NCI-H446 treated with DMSO at 0.1 percent for 48 hours (cell line): ENCODE measurements around the gene VAMP2.

Source experiments
- DNase-seq: peaks from one replicate; lab custom pipeline; 2025; lab: John Stamatoyannopoulos, UW

VAMP2 gene

DNA sequence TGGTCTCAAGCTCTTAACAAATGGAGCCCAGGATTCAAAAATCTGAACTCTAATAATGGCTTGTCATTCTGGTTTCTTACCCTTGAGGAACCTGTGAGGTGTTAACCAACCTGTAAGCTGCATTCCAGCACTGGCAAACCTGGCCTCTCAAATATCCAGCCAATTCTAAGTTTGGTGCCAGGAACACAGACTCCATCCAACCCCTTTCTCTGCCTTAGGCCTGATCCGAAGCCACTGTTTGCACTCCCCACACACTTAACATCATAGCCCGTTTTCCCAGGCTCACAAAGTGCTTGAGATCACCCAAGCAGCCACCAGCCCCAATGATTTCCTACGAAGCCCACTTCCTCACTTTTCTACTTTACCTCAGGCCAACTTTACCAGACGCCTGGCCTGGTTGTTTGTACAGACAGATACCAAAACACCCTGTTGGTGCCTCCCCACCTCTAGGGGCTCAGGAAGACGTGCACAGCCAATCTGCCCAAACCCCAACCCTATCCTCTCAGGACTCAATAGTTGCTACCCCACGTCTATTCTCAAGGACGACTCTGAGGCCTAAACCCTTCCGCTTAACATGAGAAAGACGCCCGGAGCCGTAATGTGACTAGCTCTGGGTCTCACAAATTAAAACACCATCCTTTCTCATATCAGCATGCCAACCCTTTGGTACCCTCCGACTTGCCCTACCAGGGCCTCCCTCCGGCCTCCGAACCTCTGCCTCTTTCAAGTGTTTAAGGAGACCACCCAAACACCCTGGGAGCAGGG, 7.3 kb downstream of the VAMP2 start:
- DNase-seq = no peak

DNA sequence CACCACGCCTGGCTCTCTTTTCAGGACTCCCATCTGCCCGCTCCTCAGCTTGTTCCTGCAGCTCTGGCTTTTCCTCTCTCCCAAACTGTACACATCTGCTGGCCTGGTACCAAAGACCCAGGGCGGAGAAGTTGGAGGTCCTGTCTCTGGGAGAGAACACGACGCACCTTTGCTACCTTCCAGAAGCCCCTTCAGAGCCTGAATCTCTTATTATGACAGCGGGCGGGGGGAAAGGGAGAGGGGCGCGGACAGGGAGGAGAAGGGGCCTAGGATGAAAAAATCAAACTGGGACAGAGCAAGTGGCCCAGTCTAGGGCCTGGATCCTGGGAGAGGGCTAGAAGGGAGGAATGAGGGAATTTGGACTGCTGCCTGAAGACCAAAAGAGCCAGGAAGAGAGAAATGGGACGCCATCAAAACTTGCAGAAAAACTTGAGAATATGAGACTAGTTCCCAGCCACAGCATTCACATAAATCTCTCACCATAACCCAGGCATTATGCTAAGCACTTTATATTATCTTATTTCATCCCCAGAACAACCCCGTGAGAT, 8.1 kb downstream of the VAMP2 start:
- DNase-seq = no peak

DNA sequence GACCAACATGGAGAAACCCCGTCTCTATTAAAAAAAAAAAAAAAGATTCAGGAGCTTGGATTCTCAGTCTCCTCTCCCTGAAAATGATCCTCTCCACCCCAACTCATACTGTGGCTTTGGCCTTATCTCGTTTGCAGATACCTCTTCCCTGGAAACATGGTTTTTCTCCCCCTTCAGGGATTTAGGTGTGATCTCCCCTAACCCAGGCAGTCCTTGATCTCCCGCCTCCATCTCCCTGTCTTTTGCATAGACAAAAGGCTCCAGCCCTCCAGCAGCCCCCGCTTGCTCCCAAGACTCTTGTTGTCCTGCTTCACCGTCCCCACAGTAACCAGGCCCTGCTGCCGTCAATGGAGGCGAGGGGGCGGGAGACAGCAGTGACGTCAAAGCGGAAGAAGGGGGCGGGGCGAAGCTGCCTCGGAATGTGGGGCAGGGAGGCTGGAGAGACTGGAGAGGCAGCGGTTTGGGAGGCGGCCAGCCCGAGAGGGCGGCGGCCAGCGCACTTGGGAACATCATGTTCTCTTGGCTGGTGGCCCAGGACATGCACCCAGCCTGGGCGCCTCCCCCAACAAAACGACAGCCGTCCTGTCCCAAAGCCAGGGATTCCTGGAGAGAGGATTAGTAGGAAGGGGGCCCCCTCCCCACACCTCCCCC, 8.7 kb downstream of the VAMP2 start:
- DNase-seq = peak; percentile 90

DNA sequence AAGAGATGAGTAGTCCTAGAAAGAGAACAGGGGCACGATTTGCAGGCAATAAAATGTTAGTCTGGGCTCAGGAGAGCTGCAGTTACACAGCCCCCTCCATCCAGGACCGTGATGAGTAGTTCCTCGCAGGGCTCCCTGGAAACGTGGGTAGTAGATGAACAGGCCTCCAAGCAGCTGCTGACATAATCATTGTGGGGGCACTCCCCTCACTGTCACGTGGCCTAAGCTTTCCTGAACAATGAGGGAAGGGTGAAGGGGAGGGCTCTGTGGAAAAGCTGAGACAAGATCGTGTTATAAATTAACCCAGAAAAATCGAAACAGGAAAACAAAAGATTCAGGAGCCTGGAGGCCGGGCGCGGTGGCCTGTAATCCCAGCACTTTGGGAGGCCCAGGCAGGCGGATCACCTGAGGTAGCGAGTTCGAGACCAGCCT, 9.2 kb downstream of the VAMP2 start:
- no peak for DNase-seq

DNA sequence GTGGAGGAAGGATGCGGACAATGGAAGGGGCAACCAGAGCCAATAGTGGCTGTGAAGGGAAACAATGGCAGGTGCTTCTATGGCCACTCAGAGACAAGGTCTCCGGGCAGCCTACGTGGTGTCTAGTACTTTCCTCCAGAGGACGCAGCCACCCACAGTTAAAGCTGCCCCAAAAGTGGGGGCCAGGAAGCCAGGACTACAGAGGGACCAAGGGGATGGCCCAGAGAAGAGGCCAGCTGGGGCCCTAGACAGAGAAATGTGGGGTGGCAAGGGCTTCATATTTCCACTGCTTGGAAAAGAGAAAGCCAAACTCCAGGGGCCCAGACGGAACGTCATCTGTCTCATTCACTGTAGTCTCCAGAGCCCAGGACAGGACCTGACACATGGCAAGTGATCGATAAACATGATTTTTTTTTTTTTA, 9.7 kb downstream of the VAMP2 start:
- DNase-seq = no peak

DNA sequence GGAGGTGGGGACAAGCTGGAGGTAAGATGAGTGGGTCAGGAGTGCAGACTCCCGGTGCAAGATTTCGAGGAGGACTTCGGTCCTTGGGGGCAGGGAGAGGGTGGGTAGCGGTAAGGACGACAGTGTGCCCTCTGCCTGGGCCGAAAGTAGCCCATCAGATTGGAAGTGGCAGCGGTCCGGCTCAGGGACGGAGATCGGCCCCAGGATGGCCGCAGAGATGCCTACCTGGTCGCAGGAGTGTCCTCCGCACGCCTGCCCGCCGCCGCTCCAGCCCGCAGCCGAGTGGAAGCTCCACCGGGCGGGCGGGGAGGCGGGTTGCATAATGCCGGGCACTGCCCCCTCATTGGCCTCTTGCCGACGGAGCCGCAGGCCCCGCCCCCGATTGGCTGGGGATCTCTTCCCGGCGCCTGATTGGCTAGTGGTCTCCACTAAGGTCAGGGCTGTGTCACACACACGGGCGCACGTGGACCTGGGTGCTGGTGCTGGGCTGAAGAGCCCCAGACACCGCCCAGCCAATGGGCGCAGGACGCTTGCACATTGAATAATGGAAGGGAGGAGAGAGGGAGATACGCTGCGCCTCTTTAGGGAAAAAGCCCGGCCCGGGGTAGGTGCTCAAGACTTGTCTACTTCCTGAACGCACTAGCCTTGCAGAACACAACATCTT, 10.5 kb downstream of the VAMP2 start, which contains the start of gene PER1:
TSS of gene PER1 (minus strand) at position 293 of the 664 bp plus-strand sequence. CDS start 1,698 bp downstream, outside the sequence.
- no peak for DNase-seq

DNA sequence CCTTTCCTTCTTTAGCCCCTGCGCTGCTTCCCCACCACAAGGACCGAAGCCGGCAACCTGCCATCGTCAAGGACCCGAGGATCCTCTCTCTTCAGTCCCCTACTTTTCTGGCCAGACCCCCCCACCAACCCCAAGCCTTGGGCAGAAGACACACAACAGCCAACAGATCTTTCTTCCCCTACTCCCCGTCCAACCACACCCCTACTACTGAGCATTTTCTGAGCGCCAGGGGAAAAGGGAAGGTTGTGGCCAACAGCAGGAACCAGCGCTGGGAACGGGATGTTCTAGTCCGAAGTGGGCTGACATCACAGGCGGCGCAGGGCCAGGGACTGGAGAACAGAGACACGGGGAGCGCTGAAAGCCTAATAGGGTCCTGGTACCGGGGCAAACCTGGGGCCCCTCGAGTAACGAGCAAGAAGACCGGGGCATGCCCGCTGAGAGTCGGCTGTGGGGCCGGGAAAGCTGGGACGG, 11.1 kb downstream of the VAMP2 start:
- no peak for DNase-seq

DNA sequence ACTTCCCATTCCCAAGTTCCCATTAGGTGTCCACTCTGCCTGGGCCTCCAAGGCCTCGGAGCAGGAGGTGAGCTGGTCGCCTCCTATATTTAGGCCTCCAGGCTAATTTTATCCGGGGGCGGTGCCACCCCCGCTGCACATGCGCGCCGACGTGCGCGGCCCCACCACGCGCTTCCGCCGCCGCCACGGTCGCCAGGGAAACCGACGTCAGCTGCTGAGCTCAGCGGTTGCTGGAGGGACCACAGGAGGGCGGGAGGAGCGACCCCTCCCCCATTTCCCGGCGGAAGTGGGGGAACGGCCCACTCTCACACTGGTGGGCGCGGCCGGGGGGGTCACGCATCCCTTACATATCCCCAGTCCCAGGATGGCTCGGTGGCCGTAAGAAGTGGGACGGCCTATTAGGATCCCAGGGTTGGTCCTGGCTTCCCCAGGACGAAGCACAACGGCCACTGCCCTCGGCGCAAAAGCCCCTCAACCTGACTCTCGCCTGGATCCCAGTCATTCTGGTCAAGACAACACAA, 11.6 kb downstream of the VAMP2 start:
- no peak for DNase-seq

DNA sequence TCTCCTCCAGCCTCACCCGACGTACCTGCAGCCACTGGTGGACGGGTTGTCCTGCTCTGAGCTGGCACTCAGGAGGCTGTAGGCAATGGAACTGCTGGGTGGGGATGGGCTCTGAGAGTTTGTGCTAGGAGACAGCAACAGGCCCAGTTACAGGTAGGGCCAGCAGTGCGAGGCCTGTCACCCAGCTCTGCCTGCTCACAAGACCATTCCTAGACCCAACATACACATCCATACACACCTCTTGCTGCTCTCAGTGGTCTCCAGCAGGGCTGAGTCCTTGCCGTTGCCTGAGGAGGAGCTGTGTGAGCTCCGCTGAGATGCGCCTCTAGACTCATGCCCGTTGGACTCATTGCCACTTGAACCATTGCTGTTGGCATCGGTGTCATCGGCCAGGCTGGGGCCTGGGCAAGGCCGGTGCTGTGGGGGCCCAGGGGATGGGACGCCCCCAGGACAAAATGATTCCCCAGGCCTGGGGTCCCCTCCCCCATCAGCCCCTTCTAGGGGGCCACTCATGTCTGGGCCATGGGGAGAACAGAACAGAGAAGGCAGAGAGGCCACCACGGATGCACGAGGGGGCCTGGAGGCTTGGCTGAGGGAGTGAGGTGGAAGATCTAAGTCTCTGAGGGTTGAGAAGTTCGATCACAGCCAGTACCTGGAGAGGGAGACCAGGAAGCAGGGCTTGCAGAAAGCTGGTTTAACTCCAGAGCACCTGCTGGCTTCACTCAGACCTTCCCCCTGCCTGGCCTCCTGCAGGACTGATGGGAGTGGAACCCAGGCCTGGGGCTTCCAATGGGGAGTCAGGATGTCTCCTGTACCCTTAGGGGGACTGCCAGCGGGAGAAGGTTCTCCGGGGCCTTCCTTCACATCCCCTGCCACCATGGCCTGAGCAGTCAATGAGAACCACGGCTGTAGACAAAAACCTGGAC, 12.3 kb downstream of the VAMP2 start:
- DNase-seq = no peak

DNA sequence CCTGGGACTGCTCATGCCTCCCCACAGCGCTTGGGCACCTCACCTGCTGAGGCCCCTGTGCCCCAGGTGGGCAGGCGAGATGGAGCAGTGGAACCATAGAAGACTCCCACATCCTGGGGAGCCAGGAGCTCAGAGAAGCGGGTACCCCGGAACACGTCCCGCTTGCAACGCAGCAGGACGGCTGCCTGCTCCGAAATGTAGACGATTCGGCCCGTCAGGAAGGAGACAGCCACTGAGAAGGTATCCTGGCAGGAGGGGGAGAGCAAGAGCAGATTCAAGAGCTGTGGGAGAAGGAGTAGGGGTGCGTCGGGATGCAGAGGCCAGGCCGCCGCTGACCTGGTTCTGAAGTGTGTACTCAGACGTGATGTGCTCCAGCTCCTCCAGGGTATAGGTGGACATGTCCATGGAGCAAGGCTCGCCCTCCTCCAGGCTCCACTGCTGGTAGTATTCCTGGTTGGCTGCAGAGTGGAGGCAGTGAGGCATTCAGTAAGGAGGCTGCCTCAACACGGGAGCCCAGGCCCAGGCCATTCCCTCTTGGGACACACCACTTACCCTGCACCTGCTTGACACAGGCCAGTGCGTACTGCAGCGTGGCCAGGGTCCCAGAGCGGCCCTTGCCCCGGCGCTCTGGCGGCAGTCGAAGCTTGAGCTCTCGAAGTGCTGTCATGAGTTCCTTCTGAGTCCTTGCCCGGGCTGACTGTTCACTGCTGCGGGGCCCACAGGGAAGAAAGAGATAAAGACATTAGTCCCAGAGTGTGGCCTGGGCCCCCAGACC, 13.1 kb downstream of the VAMP2 start:
- DNase-seq = no peak

DNA sequence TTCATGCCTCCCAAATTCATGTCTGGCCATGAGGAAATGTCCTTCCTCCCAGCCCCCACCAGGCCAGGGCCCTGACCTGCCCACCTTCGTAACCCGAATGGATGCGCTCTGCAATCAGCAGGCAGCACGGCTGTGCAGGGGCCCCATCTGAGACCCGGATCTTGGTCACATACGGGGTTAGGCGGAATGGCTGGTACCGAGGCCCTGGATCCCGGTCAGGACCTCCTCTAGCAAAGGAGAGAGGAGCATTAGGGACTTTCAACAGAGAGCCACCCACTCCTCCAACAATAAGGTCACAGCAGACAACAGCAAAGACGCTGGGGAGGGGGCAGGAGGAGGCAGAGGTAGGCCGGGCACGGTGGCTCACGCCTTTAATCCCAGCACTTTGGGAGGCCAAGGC, 14.2 kb downstream of the VAMP2 start:
- DNase-seq = no peak

DNA sequence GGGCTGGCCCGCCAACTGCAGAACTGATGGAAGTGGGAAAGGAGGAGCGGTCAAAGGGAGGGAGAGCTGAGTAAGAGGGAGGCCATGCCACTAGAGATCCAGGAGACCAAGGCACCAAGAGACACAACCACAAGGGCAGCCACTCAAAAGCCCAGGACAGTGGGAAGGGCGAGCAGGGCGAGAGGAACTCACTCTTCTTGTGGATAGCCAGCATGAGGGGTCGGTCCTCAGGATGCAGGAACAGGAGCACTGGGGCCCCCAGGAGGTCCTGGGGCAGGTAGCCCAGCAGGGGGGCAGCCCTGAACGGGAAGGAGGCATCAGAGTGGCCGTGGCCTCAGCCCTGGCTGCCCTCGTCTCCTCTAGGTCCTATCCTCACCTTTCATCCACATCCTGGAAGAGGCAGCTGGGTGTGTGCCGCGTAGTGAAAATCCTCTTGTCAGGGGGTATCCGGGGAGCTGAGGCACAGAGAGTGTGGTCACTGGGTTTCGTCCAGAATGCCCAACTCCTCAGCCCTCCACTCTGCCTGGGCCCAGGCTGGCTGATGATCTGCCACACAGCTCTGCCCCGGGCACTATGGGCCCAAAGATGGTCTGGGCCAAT, 14.8 kb downstream of the VAMP2 start:
- no peak for DNase-seq

DNA sequence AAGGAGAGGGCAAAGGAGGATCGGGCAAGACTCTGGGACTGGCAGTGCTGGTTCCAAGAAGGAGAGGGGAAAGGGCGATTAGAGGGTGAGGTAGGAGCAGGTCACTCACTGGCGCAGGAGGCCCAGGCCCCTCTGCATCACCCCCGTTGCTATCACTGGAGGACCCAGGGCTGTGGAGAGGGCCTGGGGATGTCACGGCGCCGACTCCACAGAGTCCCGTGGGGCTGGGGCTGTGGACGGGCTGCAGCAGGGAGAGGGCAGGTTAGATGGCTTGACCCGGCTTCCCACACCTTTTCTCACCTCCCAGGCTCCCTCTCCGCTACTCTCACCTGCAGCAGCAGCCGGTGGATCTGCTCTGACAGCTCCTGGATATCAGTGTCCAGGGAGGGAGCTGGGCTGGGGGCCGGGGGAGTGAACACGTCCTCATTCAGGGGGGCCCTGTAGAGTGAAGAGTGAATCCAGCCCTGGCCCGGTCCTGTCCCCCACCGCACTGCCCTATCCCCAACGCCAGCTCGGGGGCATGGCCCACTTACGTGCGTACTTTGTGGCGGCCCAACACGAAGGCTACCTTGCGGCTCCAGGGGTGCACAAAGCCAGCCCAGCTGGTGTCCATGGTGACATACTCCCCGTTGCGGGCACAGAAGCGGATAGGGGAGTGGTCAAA, 15.5 kb downstream of the VAMP2 start:
- no peak for DNase-seq

DNA sequence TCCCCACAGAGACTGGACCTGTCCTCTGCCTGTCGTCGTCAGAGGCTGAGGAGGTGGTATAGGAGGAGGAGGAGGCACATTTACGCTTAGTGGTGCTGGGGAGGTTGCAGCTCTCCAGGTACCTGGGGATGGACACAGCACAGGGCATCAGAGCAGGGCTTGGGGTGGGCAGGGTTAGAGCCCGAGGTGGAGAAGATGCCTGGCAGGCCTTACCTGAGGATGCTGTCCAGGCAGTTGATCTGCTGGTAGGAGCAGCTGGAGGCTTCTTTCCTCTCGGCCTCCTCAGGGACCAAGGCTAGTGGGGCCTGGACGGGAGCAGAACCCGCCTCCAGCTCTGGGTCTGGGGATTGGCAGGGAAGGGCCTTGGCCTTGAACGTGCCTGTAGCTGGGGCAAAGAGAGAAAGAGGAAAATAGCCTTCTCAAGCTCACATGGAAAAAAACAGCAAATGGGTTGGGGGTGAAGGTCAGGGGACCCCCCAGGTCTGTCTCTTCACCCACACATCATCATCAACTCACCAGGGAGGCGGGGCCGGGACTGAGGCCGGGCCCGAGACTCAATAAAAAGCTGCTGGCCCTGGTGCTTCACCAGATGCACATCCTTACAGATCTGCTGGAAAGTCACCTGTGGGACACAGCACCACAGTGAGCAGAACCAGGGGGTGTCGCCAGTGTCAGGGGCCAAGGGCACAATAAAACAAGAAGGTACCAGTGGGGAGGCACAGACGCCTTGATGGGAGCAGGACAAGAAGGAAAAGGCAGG, 16.2 kb downstream of the VAMP2 start:
- no peak for DNase-seq

DNA sequence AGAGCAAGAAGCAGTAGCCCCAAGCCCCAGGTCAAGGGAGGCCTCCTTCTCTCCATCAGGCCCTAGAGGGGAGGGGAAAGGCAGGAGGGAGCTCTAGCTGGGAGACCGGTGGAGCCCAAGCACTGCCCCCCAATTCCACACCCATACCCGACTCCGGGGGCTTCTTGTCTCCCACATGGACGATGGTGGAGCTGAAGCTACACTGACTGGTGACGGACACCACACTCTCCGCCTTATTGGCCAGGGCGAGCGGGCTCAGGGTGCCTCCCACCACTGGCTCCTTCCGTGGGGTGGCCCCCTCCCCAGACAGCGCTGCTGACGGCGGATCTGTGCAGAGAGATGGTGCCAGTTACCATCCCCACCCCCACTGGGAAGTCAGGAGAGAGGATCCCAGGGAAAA, 16.9 kb downstream of the VAMP2 start:
- DNase-seq = no peak

DNA sequence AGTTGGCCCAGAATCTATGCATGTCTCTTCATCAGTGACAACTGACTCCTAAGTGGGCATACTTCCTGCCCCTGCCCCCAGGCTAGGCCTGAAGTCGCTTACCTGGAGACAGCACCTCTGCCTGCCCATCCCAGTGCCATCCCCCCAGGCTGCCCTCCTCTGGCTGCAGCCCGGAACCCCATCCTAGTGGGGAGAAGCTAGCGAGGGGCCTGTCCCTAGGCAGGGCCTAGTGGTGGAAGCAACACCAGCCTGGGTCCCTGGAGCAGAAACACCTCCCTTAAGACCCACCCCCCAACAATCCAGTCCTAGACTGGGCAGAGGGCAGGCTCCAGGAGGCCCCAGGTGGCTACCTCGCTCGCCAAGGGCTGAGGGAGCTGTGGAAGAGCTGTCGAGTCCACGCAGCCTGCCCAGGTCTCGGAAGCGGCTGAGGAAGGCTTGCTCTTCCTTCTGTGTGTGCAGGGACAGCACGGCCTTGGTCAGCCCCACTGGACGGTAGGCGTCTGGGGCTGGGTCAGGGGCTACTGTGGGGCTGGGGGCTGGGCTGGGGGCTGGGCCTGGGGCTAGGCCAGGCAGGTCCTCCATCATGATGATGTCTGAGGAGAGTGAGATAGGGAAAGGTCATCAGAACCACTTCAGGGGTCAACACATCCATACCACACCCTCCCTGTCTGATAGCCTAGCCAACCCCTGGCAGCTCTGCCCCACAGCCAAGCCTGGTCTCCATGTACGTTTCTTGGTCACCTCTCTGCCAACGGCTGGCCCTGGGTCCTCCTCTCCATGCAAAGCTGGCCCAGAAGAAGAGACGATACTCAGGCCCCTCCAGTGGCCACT, 18.1 kb downstream of the VAMP2 start:
- no peak for DNase-seq

DNA sequence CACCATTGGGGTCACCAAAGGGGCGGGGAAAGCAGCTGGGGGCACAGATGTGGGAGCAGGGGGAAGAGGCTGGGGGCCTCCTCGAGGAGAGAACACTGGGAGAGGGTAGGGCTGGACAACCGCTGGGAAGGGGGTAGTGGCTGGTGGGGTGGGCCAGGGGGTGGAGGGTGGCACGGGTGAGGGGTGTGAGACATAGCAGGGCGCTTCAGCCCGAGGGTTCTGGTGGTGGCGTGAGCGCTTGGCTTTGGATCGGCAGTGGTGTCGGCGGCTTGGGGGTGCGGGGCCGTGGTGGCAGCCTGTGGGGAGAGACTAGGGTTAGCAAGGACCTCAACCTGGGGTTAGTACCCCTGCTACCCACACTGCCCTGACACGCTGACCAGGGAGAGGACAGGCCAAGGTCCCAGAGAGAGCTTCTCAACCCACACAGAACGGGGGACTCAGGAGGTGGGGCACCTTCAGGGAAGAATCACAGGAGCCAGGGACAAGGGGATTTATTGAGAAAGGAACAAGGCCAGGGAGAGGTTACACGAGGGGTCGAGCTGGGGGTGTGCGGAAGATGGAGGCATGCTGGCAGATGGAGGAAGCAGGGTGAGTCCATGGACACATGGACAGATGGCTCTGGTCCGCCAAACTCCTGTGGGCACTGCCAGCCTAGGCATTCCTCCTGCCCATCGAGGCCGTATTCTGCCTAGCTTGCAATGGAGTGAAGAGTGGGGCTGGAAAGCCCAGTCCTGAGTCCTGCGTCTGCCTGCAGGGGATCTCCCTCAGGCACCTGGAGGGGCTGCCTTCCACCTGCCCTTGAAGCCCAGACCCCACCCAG, 19.0 kb downstream of the VAMP2 start:
- no peak for DNase-seq
